Activated T-helper 17 cell treated with anti-CD3 and anti-CD28 coated beads, Interleukin-2, amount 50 U/mL, for 72 hours (primary cell): ENCODE data around the gene THY1. TPM values are rescaled to one million over a fixed set of nuclear protein-coding genes. Genes with fewer than 3 reads are reported as not detected.
"Not testable (repeated sequence)": the region's sequence is repeated elsewhere in the genome, so short reads cannot be mapped to it uniquely, and the experiment has no call there.

ENCODE experiments used
- ATAC-seq: fragments of 150-1000 bp; cut with Tn5 transposase; replicated peaks from 2 replicates; pipeline ENCODE4 v1.10.0; 2021; ENCODE audit warnings: mild to moderate bottlenecking, moderate library complexity
- H3K27ac Mint-ChIP-seq: one replicate; pipeline ENCODE4 v1.8.0; 2022; ENCODE audit warnings: mixed read lengths
- H3K27me3 Mint-ChIP-seq: one replicate; pipeline ENCODE4 v1.8.0; 2022; ENCODE audit warnings: mixed read lengths
- H3K36me3 Mint-ChIP-seq: one replicate; pipeline ENCODE4 v1.8.0; 2022; ENCODE audit warnings: low read depth, mild to moderate bottlenecking, mixed read lengths
- H3K4me1 Mint-ChIP-seq: one replicate; pipeline ENCODE4 v1.8.0; 2022; ENCODE audit warnings: mixed read lengths
- H3K4me3 Mint-ChIP-seq: one replicate; pipeline ENCODE4 v1.8.0; 2022; ENCODE audit warnings: mild to moderate bottlenecking, mixed read lengths
- H3K9me3 Mint-ChIP-seq: one replicate; pipeline ENCODE4 v1.8.0; 2022; ENCODE audit warnings: mixed read lengths
- total RNA-seq, 2 donors: library from RNA; stranded (reverse); gene quantifications; one replicate each; pipeline ENCODE4 v1.2.3, GENCODE V29; 2022

THY1 gene
- total RNA-seq, 2 donors from 2014 or later, result 1.1 to 4.7 TPM

GRCh38 chr11:119417726-119418540 lies 5.0 kb downstream of the THY1 start:
- ATAC-seq, result no peak
- H3K27me3 Mint-ChIP-seq, result peaks cover 28% of the 10 kb centered on the region

GRCh38 chr11:119416606-119417580 lies 6.1 kb downstream of the THY1 start:
- no peaks in the 10 kb centered on the region for H3K36me3 Mint-ChIP-seq
- H3K4me1 Mint-ChIP-seq, result peaks cover 1% of the 10 kb centered on the region
- no peak overlapping the region for H3K27ac Mint-ChIP-seq
- H3K4me3 Mint-ChIP-seq, result no peak overlapping the region
- H3K27me3 Mint-ChIP-seq, result peaks cover 20% of the 10 kb centered on the region
- peaks cover 3% of the 10 kb centered on the region for H3K9me3 Mint-ChIP-seq
- no peak for ATAC-seq

More at GRCh38 chr11:119417726-119418540, 5.0 kb downstream of the THY1 start:
- H3K4me1 Mint-ChIP-seq, result peaks cover 6% of the 10 kb centered on the region
- H3K27ac Mint-ChIP-seq, result no peak overlapping the region
- no peak overlapping the region for H3K4me3 Mint-ChIP-seq
- H3K36me3 Mint-ChIP-seq, result no peaks in the 10 kb centered on the region
- H3K9me3 Mint-ChIP-seq, result peaks cover 3% of the 10 kb centered on the region

GRCh38 chr11:119415966-119416365 lies 7.0 kb downstream of the THY1 start:
- Mint-ChIP-seq H3K27me3 (peaks cover 13% of the 10 kb centered on the region), H3K36me3 (no peaks in the 10 kb centered on the region), H3K4me3 (no peak overlapping the region), H3K27ac (no peak overlapping the region), H3K9me3 (peaks cover 3% of the 10 kb centered on the region), H3K4me1 (no peaks in the 10 kb centered on the region)
- no peak for ATAC-seq

DNA sequence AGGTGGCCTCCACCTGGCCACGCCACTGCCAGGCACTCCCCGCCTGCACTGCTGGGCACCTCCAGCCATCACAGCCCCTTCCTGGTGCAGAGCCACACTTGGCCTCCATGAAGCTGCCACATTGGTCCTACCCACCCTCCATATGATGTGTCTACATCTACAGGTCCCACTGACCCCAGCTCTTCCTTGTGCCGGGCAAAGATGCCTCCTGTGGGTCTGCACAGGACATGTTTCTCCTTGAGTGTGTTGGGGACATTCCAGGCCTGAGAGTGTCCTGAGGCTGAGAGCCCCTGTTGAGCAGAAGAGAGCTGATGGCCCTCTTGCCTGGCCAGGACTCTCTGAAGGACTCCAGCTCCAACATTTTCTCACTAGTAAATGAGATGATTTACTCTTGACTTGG lies 7.5 kb downstream of the THY1 start:
- no peak overlapping the region for H3K27ac Mint-ChIP-seq
- no peak overlapping the region for H3K4me3 Mint-ChIP-seq
- no peaks in the 10 kb centered on the region for H3K4me1 Mint-ChIP-seq
- H3K9me3 Mint-ChIP-seq, result peaks cover 3% of the 10 kb centered on the region
- H3K36me3 Mint-ChIP-seq, result no peaks in the 10 kb centered on the region
- peaks cover 11% of the 10 kb centered on the region for H3K27me3 Mint-ChIP-seq
- ATAC-seq, result no peak

GRCh38 chr11:119414734-119415133 lies 8.2 kb downstream of the THY1 start:
- ATAC-seq, result no peak
- peaks cover 3% of the 10 kb centered on the region for H3K27me3 Mint-ChIP-seq
- H3K36me3 Mint-ChIP-seq, result no peaks in the 10 kb centered on the region
- no peaks in the 10 kb centered on the region for H3K4me1 Mint-ChIP-seq
- H3K27ac Mint-ChIP-seq, result no peak overlapping the region
- H3K4me3 Mint-ChIP-seq, result no peak overlapping the region
- H3K9me3 Mint-ChIP-seq, result peaks cover 3% of the 10 kb centered on the region

DNA sequence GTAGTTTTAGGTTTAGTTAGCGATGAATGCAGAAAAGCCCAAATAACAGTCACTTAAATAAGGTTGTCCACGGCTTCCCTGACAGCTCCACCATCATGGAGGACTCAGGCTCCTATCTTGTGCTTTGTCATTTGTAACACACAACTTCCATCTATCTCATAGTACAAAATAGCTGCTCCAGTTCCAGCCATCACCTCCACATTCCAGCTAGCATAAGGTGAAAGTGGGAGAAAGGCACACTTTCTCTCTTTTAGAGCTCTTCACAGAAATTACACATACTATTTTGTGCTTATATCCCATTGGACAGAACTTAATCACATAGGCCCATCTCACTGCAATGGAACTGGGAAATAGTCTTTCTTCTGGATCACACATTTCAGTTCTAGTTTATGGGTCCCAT lies 8.7 kb downstream of the THY1 start:
- H3K4me1 Mint-ChIP-seq, result no peaks in the 10 kb centered on the region
- H3K27ac Mint-ChIP-seq, result no peak overlapping the region
- no peak overlapping the region for H3K4me3 Mint-ChIP-seq
- peaks cover 3% of the 10 kb centered on the region for H3K9me3 Mint-ChIP-seq
- H3K36me3 Mint-ChIP-seq, result no peaks in the 10 kb centered on the region
- H3K27me3 Mint-ChIP-seq, result peaks cover 3% of the 10 kb centered on the region
- no peak for ATAC-seq

GRCh38 chr11:119412072-119412471 lies 10.9 kb downstream of the THY1 start:
- no peak overlapping the region for H3K4me3 Mint-ChIP-seq
- no peaks in the 10 kb centered on the region for H3K27me3 Mint-ChIP-seq
- peaks cover 3% of the 10 kb centered on the region for H3K9me3 Mint-ChIP-seq
- no peaks in the 10 kb centered on the region for H3K4me1 Mint-ChIP-seq
- H3K27ac Mint-ChIP-seq, result no peak overlapping the region
- H3K36me3 Mint-ChIP-seq, result no peaks in the 10 kb centered on the region
- ATAC-seq, result no peak

GRCh38 chr11:119410501-119410900 lies 12.5 kb downstream of the THY1 start:
- no peaks in the 10 kb centered on the region for H3K4me1 Mint-ChIP-seq
- peaks cover 3% of the 10 kb centered on the region for H3K9me3 Mint-ChIP-seq
- H3K27me3 Mint-ChIP-seq, result no peaks in the 10 kb centered on the region
- no peaks in the 10 kb centered on the region for H3K36me3 Mint-ChIP-seq
- no peak for ATAC-seq
- no peak overlapping the region for H3K27ac Mint-ChIP-seq
- H3K4me3 Mint-ChIP-seq, result no peak overlapping the region

- Mint-ChIP-seq H3K9me3 (peaks cover 3% of the 10 kb centered on the region), H3K4me3 (no peak overlapping the region), H3K4me1 (no peaks in the 10 kb centered on the region), H3K27me3 (no peaks in the 10 kb centered on the region), H3K36me3 (no peaks in the 10 kb centered on the region), H3K27ac (no peak overlapping the region)
- ATAC-seq, result no peak
These were observed 13.2 kb downstream of the THY1 start for GRCh38 chr11:119409731-119410130.

GRCh38 chr11:119406005-119406404 lies 17.0 kb downstream of the THY1 start:
- no peak for ATAC-seq
- no peaks in the 10 kb centered on the region for H3K27me3 Mint-ChIP-seq
- no peaks in the 10 kb centered on the region for H3K9me3 Mint-ChIP-seq

DNA sequence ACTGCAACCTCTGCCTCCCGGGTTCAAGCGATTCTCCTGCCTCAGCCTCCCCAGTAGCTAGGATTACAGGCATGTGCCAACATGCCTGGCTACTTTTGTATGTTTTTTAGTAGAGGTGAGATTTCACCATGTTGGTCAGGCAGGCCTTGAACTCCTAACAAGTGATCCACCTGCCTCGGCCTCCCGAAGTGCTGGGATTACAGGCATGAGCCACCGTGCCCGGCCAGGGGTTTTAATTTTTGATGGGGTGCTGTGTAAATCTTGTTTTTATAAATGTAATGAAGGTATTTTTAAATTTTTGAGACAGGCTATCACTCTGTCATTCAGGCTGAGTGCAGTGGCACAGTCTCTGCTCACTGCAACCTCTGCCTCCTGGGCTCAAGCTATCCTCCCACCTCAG lies 17.5 kb downstream of the THY1 start:
- ATAC-seq, H3K9me3 Mint-ChIP-seq, H3K27ac Mint-ChIP-seq, H3K36me3 Mint-ChIP-seq, H3K27me3 Mint-ChIP-seq, H3K4me3 Mint-ChIP-seq, H3K4me1 Mint-ChIP-seq: not testable (repeated sequence)

More at GRCh38 chr11:119406005-119406404, 17.0 kb downstream of the THY1 start:
- H3K4me3 Mint-ChIP-seq, result no peak overlapping the region
- no peak overlapping the region for H3K27ac Mint-ChIP-seq
- no peaks in the 10 kb centered on the region for H3K4me1 Mint-ChIP-seq
- H3K36me3 Mint-ChIP-seq, result no peaks in the 10 kb centered on the region

GRCh38 chr11:119404872-119405271 lies 18.1 kb downstream of the THY1 start:
- Mint-ChIP-seq H3K4me3 (no peak overlapping the region), H3K4me1 (no peaks in the 10 kb centered on the region), H3K36me3 (no peaks in the 10 kb centered on the region), H3K9me3 (no peaks in the 10 kb centered on the region), H3K27ac (no peak overlapping the region), H3K27me3 (no peaks in the 10 kb centered on the region)
- no peak for ATAC-seq

GRCh38 chr11:119403021-119403420 lies 20.0 kb downstream of the THY1 start:
- Mint-ChIP-seq H3K27me3 (peaks cover 17% of the 10 kb centered on the region), H3K9me3 (peaks cover 13% of the 10 kb centered on the region), H3K4me1 (no peaks in the 10 kb centered on the region), H3K4me3 (no peak overlapping the region), H3K27ac (no peak overlapping the region), H3K36me3 (no peaks in the 10 kb centered on the region)
- ATAC-seq, result no peak

GRCh38 chr11:119402470-119402869 lies 20.5 kb downstream of the THY1 start:
- H3K27me3 Mint-ChIP-seq, result peaks cover 22% of the 10 kb centered on the region
- H3K4me1 Mint-ChIP-seq, result no peaks in the 10 kb centered on the region
- H3K9me3 Mint-ChIP-seq, result peaks cover 18% of the 10 kb centered on the region
- H3K4me3 Mint-ChIP-seq, result no peak overlapping the region
- H3K27ac Mint-ChIP-seq, result no peak overlapping the region
- ATAC-seq, result no peak
- H3K36me3 Mint-ChIP-seq, result no peaks in the 10 kb centered on the region

GRCh38 chr11:119400860-119401259 lies 22.1 kb downstream of the THY1 start:
- Mint-ChIP-seq H3K27me3 (peaks cover 26% of the 10 kb centered on the region), H3K27ac (no peak overlapping the region), H3K36me3 (no peaks in the 10 kb centered on the region), H3K4me3 (no peak overlapping the region), H3K4me1 (no peaks in the 10 kb centered on the region), H3K9me3 (peaks cover 18% of the 10 kb centered on the region)
- no peak for ATAC-seq
